Nephron progenitor cell (in vitro differentiated cells): ENCODE results near the gene PSMG2.

ENCODE experiments used
- DNase-seq: peaks from one replicate; pipeline ENCODE4 v3.0.0; 2021
- H3K27ac Mint-ChIP-seq: 2 replicates; pipeline ENCODE4 v1.8.0; 2021; ENCODE audit warnings: mild to moderate bottlenecking, moderate library complexity, mixed read lengths
- H3K27me3 Mint-ChIP-seq: 2 replicates; pipeline ENCODE4 v1.8.0; 2021; ENCODE audit warnings: mild to moderate bottlenecking, low read depth, mixed read lengths; ENCODE audit not compliant: poor library complexity
- H3K36me3 Mint-ChIP-seq: 2 replicates; pipeline ENCODE4 v1.8.0; 2021; ENCODE audit warnings: low read depth, mixed read lengths
- H3K4me1 Mint-ChIP-seq: 2 replicates; pipeline ENCODE4 v1.8.0; 2021; ENCODE audit warnings: mixed read lengths
- H3K4me3 Mint-ChIP-seq: 2 replicates; pipeline ENCODE4 v1.8.0; 2021; ENCODE audit warnings: mild to moderate bottlenecking, moderate library complexity, mixed read lengths
- H3K9me3 Mint-ChIP-seq: 2 replicates; pipeline ENCODE4 v1.8.0; 2021; ENCODE audit warnings: mild to moderate bottlenecking, moderate library complexity, mixed read lengths
- CTCF ChIP-seq: fragments of 200-600 bp; sonication (generic); IDR thresholded peaks from 2 replicates; pipeline ENCODE4 v1.5.0; 2021; ENCODE audit warnings: antibody characterized with exemption

The PSMG2 gene

GRCh38 chr18:12769644-12770440, 67.0 kb downstream of the PSMG2 start:
- no peak overlapping the region for H3K4me3 Mint-ChIP-seq
- DNase-seq, result no peak
- H3K27me3 Mint-ChIP-seq, result peaks cover 10% of the 10 kb centered on the region
- no peaks in the 10 kb centered on the region for H3K36me3 Mint-ChIP-seq
- H3K9me3 Mint-ChIP-seq, result no peaks in the 10 kb centered on the region
- no peak for TF ChIP-seq CTCF
- no peak overlapping the region for H3K27ac Mint-ChIP-seq
- H3K4me1 Mint-ChIP-seq, result peaks cover 15% of the 10 kb centered on the region

GRCh38 chr18:12770469-12771219, 67.8 kb downstream of the PSMG2 start:
- peaks cover 15% of the 10 kb centered on the region for H3K4me1 Mint-ChIP-seq
- H3K27ac Mint-ChIP-seq, result no peak overlapping the region
- no peak for DNase-seq
- no peaks in the 10 kb centered on the region for H3K9me3 Mint-ChIP-seq
- peaks cover 10% of the 10 kb centered on the region for H3K27me3 Mint-ChIP-seq
- H3K4me3 Mint-ChIP-seq, result no peak overlapping the region
- H3K36me3 Mint-ChIP-seq, result no peaks in the 10 kb centered on the region
- TF ChIP-seq CTCF, result no peak

GRCh38 chr18:12772111-12772510, 69.3 kb downstream of the PSMG2 start:
- H3K4me3 Mint-ChIP-seq, result no peak overlapping the region
- H3K27ac Mint-ChIP-seq, result no peak overlapping the region
- peaks cover 8% of the 10 kb centered on the region for H3K4me1 Mint-ChIP-seq
- no peak for TF ChIP-seq CTCF
- H3K9me3 Mint-ChIP-seq, result peaks cover 8% of the 10 kb centered on the region
- H3K36me3 Mint-ChIP-seq, result no peaks in the 10 kb centered on the region
- DNase-seq, result no peak
- H3K27me3 Mint-ChIP-seq, result peaks cover 10% of the 10 kb centered on the region

- Mint-ChIP-seq H3K36me3 (no peaks in the 10 kb centered on the region), H3K4me3 (no peak overlapping the region)
These were observed 70.5 kb downstream of the PSMG2 start for GRCh38 chr18:12773369-12773768.

GRCh38 chr18:12774982-12775381, 72.1 kb downstream of the PSMG2 start:
- peaks cover 13% of the 10 kb centered on the region for H3K9me3 Mint-ChIP-seq
- no peak overlapping the region for H3K4me3 Mint-ChIP-seq
- H3K27me3 Mint-ChIP-seq, result peaks cover 8% of the 10 kb centered on the region
- no peaks in the 10 kb centered on the region for H3K36me3 Mint-ChIP-seq
- TF ChIP-seq CTCF, result no peak
- no peak for DNase-seq
- no peak overlapping the region for H3K27ac Mint-ChIP-seq
- peaks cover 6% of the 10 kb centered on the region for H3K4me1 Mint-ChIP-seq

More at GRCh38 chr18:12773369-12773768, 70.5 kb downstream of the PSMG2 start:
- Mint-ChIP-seq H3K4me1 (peaks cover 6% of the 10 kb centered on the region), H3K27ac (no peak overlapping the region), H3K27me3 (peaks cover 10% of the 10 kb centered on the region), H3K9me3 (peaks cover 9% of the 10 kb centered on the region)
- DNase-seq, result no peak
- no peak for TF ChIP-seq CTCF
